ENCODE results near the gene ARHGAP32.

The ARHGAP32 gene

DNA sequence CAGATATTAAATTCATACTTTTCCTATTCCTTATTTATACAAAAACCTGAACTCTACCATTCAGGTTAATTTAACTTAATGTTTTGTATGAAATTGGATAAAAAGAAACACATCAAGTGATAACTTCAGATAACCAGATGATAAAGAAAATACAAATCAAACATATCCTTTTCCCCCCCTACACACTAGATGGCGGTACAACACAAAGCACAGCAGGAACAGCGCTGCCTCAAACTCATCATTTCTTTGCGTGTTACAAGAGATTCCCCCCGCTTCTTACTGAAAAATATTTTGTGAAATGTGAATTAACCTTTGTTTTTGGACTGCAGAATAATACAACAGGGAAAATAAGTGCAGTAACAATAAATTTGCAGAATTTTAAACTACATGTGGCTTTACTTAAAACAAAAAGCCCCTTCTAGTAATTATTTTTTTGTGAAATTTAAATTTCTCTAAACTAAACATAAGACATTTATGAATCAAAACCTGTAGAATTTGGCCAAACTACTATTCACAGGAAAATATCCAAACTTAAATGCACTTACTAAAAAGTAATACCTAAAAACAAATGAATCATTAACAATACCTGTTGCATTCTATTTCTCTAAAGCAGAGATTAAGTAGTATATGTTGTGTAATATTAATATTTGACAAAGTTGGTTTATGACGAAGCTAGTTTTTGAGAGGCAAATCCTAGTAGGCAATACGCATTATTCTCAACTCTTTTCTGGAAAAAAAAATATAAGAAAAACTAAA is 74.4 kb downstream of the ARHGAP32 start:
- in situ Hi-C loops (cut with HindIII; ENCODE audit: low sequenced_read_pairs): no loop called here

DNA sequence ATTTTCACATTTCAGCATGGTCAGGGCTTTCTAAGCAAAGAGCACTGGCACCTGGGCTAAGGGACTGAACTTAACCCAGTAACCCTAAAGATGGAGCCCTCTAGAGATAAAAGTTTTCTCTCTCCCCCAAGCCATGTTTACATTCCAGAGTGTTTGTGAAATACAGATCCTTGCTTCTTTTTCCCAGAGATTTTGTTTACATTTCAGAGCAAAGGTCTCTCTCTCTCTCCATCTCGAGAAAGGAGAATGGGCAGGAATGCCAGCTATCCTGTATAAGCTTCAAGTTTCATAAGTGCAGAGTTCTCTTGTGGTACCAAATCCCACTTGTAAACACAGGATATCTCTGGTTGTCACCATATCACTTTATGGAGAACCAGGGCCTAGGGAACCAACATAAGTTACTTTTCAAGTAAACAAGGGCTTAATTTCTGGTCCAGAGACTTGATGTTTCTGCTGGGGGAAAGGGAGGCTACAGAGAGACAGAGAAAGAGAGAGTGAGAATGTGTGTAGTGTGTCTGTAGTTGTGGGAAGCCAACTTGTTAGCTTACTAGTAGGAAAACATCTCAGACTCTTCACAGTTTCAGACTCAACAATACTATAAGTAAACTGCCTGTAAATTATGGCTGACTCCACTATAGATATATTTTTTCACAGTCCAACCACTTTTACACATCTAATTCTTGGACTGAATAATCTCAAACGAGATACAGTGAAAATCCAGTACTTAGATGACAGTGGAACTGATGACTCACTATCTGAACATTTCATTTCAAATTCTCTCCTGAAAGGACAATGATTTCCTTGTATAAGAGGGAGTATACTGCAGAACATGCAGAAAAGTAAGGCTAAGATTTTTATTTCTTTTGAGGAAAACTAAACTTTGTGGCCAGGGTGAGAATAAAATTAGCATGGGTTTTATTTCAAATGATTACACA is 76.2 kb downstream of the ARHGAP32 start:
- in situ Hi-C loops (cut with HindIII; ENCODE audit: low sequenced_read_pairs): no loop called here

DNA sequence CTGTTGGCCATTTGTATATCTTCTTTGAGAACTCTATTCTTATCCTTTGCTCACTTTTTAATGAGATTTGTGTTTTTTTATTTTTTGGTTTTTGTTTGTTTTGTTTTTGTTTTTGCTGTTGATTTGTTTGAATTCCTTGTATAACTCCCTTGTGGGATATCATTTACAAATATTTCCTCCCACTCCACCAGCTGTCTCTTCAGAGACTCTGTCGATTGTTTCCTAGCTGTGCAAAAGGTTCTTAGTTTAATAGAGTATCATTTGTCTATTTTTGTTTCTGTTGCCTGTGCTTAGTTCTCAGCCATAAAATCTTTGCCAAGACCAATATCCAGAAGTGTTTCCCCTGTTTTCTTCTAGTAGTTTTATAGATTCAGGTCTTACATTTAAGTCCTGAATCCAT is 82.4 kb downstream of the ARHGAP32 start:
- in situ Hi-C loops (cut with HindIII; ENCODE audit: low sequenced_read_pairs): no loop called here

DNA sequence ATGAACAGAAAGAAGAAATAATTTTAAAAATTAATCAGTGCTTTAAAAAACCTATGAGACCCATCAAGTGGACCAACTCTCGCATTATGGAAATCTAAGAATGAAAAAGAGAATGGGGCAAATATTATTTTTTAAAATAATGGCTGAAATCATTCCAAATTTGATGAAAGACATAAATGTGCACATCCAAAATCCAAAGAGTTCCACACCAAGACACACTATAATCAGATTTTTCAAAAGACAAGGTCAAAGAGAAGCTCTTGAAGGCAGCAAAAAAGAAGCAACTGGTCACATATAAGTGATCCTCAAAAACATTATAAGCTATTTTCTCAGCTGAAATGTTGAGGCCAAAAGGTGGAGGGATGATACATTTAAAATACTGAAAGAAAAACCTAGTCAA is 85.3 kb downstream of the ARHGAP32 start:
- in situ Hi-C loops (cut with HindIII; ENCODE audit: low sequenced_read_pairs): no loop called here

DNA sequence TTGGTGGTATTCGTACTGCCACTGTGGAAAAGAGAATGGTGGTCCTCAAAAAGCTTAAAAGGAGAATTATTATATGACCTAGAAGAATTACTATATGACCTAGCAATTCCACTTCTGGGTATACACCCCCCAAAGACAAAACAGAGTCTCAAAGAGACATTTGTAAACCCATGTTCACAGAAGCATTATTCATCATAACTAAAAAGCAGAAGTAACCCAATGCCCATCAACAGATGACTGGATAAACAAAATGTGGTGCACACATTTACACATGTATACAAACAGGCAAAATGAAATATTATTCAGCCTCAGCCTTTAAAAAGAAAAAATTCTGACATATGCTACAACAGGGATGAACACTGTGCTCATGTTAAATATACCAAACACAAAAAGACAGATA is 89.4 kb downstream of the ARHGAP32 start:
- in situ Hi-C loops (cut with HindIII; ENCODE audit: low sequenced_read_pairs): no loop called here

DNA sequence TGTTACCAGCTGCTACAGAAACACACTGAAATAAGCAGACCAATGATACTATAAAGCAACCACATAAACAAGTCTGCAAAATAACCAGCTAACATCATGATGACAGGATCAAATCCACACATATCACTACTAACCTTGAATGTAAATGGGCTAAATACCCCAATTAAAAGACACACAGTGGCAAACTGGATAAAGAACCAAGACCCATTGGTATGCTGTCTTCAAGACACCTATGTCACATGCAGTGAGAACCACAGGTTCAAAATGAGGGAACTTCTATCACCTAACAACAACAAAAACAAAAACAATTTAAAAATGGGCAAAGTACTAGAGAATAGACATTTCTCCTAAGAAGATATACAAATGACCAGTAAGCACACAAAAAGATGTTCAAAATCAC is 89.9 kb downstream of the ARHGAP32 start:
- in situ Hi-C loops (cut with HindIII; ENCODE audit: low sequenced_read_pairs): no loop called here

DNA sequence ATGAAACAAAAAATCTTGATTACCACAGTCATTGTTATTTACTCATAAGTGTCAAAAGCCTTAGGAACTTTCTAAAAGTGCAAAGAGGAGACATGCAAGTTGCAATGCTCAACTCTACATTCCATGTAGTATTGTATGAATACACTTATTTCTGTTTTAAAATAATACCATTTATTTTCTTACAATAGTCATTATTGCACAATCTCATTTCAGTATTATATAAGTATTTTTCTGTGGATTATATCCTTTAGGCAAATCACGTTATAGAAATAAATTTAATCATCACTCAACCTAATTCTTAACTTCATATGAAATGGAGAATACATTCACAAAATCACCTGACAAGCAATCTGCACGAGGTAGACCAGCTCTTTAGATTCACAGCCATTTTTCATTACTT is 98.8 kb downstream of the ARHGAP32 start:
- in situ Hi-C loops (cut with HindIII; ENCODE audit: low sequenced_read_pairs): no loop called here

DNA sequence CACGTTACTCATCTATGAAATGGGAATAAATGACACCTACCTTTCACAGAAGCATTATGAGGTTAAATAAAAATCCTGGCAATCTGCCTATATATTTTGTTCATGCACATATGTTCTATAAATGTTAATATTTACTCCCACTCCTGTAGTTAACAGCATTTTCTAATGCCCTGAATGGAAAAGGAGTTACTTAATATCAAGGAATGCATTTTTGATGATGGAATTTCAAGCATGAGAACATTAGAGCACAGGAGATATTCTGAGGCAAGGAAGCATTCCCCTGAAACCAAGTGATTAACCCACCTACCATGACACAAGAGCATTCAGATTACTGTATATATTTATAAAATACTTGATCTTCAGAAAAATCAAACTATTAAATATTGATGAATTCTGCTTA is 102.1 kb downstream of the ARHGAP32 start:
- in situ Hi-C loops (cut with HindIII; ENCODE audit: low sequenced_read_pairs): no loop called here

DNA sequence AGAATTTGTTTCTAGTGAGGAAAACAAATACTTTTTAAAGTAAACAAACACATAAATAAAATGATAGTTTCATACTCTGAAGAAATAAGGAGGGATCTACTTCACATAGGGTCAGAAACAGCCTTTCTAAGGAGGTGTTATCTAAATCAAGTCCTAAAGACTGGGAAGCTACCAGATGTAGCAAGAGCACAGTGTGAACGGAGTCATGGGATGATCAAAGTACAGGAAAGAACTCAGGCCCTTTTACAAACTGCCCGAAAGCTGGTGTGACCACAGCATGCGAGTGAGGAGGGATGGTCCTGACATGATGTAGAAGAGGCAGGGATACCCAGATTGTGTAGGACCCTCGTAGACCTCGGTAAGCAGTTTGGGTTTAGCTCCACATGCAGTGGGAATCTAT is 102.8 kb downstream of the ARHGAP32 start:
- in situ Hi-C loops (cut with HindIII; ENCODE audit: low sequenced_read_pairs): no loop called here

DNA sequence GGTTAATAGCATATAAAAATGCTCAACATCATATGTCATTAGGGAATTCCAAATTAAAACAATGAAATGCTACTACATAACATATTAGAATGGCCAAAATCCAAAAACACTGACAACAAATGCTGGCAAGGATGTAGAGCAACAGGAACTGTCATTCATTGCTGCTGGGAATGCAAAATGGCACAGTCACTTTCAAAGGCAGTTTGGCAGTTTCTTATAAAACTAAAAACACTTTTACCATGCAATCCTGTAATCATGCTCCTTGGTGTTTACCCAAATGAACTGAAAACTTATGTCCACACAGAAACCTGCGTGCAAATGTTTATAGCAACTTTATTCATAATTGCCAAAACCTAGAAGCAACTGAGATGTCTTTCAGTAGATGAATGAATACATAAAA is 105.1 kb downstream of the ARHGAP32 start:
- in situ Hi-C loops (cut with HindIII; ENCODE audit: low sequenced_read_pairs): no loop called here

DNA sequence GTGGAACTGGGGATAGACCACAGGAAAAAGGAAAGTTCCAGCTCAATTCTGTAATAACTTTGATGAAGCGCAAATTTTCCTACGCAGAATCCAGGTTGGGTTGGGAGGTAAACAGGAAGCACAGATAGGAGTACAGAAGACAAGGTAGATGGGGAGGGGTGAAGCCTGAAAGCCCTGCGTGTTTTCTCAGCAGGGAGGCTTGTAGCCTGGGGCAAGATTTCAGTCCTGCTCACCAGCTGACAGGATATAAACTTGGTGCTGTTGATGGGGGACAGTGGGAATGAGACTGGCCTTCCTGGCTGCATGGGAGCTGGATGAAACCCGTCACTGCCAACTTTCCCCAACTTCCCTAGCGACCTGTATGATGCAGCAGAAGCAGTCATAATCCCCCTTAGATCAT is 114.9 kb downstream of the ARHGAP32 start:
- in situ Hi-C loops (cut with HindIII; ENCODE audit: low sequenced_read_pairs): loop anchor here (5.0 kb wide), 1 partner anchor 70 kb away; no protein-coding TSS in a partner anchor

DNA sequence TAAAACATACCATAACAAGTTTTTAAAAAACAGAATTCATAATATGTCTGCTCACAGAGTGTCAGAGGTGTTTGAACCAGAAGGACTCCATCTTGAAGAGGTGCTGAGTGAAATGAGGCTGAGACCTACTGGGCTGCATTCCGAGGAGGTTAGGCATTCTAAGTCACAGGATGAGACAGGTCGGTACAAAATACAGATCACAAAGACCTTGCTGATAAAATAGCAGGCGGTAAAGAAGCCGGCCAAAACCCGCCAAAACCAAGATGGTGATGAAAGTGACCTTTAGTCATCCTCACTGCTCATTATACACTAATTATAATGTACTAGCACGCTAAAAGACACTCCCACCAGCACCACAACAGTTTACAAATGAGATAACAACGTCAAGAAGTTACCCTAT is 116.4 kb downstream of the ARHGAP32 start:
- in situ Hi-C loops (cut with HindIII; ENCODE audit: low sequenced_read_pairs): loop anchor here (5.0 kb wide), 1 partner anchor 72 kb away; no protein-coding TSS in a partner anchor

DNA sequence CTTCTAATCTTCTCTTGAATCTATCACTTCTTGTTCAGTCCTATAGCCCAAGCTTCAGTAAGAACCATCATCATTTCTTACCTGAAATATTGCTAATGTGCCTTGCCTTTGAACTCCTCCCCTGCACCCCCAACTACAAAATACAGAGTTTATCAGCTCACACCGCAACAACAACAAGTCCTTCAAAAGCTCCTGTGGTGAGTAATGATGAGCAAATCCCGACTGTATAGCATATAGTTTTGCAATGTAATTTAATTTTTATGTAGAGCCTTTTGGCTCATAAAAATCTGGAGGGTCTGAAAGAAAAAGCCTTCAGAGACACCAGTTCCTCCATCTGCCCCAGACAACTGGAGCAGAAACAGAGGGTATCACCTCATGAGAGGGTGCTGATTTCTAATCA is 124.7 kb downstream of the ARHGAP32 start:
- in situ Hi-C loops (cut with HindIII; ENCODE audit: low sequenced_read_pairs): no loop called here

DNA sequence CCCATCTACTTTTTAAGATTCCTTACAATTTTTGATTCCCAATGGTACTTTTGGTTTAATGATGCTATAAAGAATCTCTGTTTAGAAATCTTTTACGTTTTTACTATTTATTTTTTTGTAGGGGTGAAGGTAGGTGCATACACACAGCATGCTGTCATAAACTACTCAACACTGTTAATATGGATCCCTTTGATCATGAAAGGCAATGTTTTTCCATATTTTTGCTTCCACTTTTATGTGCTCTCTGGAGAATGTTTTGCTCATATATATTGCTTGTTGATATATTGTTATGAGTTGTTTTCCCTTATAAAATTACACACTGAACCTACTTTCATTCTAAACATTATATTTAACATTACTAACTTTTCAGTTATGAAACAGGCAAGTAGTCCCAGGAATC is 125.9 kb downstream of the ARHGAP32 start:
- in situ Hi-C loops (cut with HindIII; ENCODE audit: low sequenced_read_pairs): no loop called here

DNA sequence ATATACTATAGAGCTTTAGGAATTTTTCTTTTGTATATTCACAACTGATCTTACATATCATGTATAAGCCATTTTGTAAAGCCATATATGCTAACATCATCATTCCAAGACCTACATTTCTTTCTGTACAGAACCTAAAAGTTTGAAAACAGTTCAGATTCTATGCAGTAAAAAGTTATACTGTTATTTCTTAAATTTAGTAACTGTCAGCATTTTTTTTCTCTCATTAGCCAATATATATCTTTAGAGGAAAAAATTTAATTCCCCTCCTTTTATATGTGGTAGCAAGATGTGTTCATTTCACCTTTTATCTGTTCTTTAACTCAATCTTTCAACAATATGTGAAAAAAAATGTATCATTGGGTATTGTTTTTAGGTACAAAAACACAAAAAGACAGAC is 129.0 kb downstream of the ARHGAP32 start:
- in situ Hi-C loops (cut with HindIII; ENCODE audit: low sequenced_read_pairs): no loop called here

DNA sequence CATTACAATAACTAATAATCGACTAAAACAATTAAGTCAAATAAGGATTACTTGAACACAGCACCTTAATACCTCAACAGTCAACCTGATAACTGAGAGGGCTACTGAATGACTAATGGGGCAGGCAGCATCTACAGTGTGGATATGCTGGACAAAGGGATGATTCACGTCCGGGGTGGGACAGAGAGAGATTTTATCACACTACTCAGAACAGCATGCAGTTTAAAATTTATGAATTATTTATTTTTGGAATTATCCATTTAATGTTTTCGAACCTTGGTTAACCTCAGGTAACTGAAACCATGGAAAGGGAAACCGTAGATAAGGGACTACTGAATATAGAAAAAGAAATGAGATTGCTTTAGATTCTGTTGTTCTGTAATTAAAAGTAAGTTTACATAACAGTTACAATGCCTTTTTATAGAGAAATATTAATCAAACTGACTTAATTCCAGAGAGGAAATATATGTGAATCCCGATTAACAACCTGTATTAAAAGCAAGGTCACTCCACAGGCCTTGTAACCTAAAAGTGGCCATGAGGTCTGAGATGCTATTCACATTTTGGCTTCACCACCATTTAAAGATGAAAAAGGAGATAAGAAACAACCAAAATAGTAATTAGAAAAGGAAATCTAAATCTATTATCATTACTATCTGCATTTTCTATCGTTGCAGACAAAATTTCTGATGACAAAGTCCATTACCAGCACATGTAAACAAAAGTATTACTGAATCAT is 130.5 kb downstream of the ARHGAP32 start:
- in situ Hi-C loops (cut with HindIII; ENCODE audit: low sequenced_read_pairs): no loop called here

DNA sequence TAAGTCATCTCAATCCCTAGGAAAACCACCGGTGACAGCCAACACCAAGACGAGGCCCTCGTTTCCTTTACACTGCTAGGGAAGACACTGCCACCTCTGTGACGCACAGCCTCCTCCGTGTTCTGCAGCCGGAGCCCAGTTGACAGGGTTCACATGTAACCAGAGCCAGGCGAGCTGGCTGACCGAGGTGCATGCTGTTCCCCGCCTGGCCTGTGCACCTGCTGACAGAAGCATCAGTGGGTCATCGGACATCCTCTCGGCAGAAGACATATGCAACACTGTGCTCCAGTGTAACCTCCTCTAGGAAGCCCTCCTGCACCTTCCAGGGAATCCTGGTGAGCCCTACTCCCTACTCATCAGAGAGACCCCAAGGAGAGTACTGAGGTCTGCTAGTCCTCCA is 135.2 kb downstream of the ARHGAP32 start:
- in situ Hi-C loops (cut with HindIII; ENCODE audit: low sequenced_read_pairs): no loop called here

DNA sequence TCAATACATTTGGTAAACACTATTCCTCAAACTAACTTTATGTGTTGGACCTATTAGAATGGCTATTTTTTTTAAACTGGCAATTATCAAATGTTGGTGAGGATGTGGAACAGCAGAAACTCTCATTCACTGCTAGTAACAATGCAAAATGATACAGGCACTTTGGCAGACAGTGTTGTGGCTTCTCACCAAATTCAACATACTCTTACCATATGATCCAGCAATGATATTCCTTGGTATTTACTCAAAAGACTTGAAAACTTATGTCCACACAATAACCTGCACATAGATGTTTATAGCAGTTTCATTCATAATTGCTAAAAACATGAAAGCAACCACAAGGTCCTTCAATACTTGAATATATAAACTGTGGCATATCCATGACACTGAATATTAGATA is 136.9 kb downstream of the ARHGAP32 start:
- in situ Hi-C loops (cut with HindIII; ENCODE audit: low sequenced_read_pairs): no loop called here

DNA sequence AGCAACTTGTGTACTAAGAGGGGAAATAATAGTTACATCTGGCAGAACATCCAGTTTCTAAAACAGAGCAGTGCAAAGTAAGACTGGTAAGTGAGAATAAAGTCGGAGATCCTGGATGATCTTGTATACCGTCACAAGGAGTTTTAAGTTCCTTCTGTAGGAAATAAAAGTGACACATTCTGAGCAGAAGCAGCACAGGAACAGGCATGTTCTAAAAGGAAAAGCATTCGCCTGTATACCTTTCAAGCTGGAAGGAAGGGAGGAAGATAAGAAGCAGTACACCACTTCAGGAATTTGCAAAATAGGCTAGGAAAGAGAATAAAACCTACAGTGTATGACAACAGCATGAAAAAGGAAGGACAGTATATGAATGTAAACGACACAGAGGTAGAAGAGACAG is 143.2 kb downstream of the ARHGAP32 start:
- in situ Hi-C loops (cut with HindIII; ENCODE audit: low sequenced_read_pairs): no loop called here

DNA sequence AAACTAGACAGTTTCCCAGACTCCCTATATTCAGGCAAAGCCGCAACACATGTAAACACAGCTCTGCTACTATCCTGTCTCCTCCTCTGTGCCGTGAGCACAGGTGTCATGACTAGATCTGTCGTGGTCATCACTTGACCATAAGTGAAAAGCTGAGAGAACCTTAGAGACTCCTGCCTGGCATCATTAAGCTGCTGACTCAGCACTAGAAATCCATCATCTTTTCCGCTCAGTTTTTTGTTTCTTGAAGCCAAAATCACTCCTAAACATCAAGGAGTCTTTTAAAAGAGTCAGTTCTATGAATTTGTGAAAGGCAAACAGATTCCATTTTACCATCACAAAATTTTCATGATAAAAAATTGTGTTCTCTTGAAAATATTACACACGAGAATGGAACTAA is 147.0 kb downstream of the ARHGAP32 start:
- in situ Hi-C loops (cut with HindIII; ENCODE audit: low sequenced_read_pairs): no loop called here

DNA sequence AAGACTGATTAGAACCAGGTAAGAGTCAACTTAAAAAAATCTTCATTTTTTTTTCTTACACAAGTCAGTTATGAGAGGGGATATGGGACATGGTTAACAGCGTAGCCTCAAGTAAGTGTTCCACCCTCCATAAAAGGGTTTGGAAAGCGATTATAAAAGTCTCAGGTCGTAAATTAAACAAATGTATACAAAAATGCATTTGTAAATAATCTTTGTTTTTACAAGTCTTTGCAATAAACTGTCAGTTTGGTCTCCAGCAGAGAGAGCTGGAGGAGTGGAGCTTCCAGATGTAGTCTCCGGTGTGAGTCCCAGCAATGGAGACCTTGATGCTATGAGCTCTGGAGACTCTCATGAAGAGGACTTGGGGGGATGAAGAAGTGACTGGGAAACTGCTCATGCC is 149.6 kb downstream of the ARHGAP32 start:
- in situ Hi-C loops (cut with HindIII; ENCODE audit: low sequenced_read_pairs): no loop called here

Data from endothelial cell of hepatic sinusoid (primary cell).